Measurements from ENCODE around the gene SERPINE2.
A peak's percentile ranks its signal among the peaks of the same experiment; 100 is the strongest.

The SERPINE2 gene

DNA sequence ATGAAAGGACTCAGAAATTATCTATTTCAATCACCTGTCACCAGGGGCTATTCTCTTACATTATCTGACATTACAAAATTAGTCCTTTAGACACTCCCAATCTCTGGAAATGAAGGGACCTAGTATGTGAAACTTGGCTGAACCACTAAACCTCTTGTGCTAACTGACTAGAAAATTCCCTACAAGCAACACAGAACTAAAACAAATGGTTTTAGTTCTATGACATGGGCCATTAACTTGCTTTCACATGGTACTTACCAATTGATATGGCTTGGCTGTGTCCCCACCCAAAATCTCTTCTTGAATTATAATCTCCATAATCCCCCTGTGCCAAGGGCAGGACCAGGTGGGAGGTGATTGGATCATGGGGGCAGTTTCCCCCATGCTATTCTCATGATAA lies 16.6 kb downstream of the SERPINE2 start:
- peaks cover 9% of the 10 kb centered on the region for H3K36me3 Mint-ChIP-seq (ENCODE audit: low read depth)

DNA sequence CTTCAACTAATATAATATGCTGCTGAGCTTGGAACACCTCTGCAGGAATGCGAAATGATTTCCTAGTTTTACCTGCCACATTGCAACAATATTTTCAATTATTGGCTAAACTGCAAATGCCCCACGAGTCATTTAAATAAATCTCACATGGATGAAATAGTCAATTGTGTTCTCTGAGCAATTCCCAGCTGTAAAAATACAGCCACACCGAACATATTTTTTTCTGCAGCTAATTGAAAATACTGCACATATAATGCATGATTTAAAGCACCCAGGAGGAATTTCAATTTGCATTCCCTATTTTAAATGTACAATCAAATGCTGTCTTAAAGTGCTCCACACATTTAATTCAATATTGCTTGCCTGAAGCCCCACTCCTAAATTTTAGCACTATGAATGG lies 18.6 kb downstream of the SERPINE2 start:
- Mint-ChIP-seq H3K9me3 (no peaks in the 10 kb centered on the region), H3K4me1 (peaks cover 12% of the 10 kb centered on the region), H3K36me3 (ENCODE audit: low read depth) (peaks cover 9% of the 10 kb centered on the region), H3K4me3 (no peak overlapping the region), H3K27ac (no peak overlapping the region), H3K27me3 (ENCODE audit: low read depth) (no peaks in the 10 kb centered on the region)
- TF ChIP-seq, protein P1, sequence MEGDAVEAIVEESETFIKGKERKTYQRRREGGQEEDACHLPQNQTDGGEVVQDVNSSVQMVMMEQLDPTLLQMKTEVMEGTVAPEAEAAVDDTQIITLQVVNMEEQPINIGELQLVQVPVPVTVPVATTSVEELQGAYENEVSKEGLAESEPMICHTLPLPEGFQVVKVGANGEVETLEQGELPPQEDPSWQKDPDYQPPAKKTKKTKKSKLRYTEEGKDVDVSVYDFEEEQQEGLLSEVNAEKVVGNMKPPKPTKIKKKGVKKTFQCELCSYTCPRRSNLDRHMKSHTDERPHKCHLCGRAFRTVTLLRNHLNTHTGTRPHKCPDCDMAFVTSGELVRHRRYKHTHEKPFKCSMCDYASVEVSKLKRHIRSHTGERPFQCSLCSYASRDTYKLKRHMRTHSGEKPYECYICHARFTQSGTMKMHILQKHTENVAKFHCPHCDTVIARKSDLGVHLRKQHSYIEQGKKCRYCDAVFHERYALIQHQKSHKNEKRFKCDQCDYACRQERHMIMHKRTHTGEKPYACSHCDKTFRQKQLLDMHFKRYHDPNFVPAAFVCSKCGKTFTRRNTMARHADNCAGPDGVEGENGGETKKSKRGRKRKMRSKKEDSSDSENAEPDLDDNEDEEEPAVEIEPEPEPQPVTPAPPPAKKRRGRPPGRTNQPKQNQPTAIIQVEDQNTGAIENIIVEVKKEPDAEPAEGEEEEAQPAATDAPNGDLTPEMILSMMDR (IDR thresholded peaks at IDR 0.05; ENCODE audit: unreplicated experiment in 3 of 3) = no peak

More for the DNA sequence above, 16.6 kb downstream of the SERPINE2 start:
- Mint-ChIP-seq H3K27ac (no peak overlapping the region), H3K27me3 (ENCODE audit: low read depth) (no peaks in the 10 kb centered on the region), H3K9me3 (no peaks in the 10 kb centered on the region), H3K4me3 (no peak overlapping the region), H3K4me1 (peaks cover 12% of the 10 kb centered on the region)
- TF ChIP-seq, protein P1 (IDR thresholded peaks at IDR 0.05; ENCODE audit: unreplicated experiment in 3 of 3) = no peak

DNA sequence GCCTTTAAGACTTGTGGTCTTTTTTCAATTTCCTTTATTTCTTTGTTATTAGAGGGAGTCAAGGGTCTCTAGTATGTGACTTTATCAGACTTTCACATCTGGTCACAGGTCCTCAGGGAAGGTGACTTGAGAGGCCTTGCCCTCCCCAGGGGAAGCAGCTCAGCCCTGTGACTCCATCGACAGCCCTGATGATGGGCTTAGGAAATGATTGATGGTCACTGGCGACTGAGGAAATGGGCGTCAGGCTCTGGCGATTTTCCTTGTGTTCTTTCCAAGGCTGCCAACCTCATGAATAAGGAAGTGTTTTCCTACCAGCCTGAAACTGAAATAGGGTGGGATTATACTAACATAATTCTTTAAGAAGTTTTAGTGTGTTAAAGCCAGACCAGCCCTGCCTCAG lies 21.1 kb downstream of the SERPINE2 start:
- peaks cover 6% of the 10 kb centered on the region for H3K36me3 Mint-ChIP-seq (ENCODE audit: low read depth)
- H3K4me3 Mint-ChIP-seq = no peak overlapping the region
- TF ChIP-seq, protein P1 (IDR thresholded peaks at IDR 0.05; ENCODE audit: unreplicated experiment in 3 of 3) = no peak
- H3K9me3 Mint-ChIP-seq = no peaks in the 10 kb centered on the region
- no peaks in the 10 kb centered on the region for H3K27me3 Mint-ChIP-seq (ENCODE audit: low read depth)
- peak overlapping the region in 1 of 3 experiments; percentile 84 for H3K27ac Mint-ChIP-seq
- H3K4me1 Mint-ChIP-seq = peaks cover 12% of the 10 kb centered on the region

DNA sequence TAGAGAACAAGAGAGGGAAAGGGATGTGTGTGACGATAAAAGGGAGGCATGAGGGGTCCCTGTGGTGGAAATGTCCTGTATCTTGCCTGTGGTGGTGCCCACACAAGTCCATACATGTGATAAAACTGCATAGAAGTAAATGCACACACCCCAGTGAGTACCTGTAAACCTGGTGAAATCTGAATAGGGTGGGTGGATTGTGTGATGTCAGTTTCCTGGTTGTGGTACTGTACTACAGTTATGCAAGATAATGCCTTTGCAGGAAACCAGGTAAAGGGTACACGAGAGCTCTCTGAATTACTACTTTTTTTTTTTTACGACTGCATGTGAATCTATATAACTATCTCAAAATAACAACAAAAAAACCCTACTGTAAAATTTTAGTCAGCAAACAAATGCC lies 22.1 kb downstream of the SERPINE2 start:
- H3K4me1 Mint-ChIP-seq = peaks cover 12% of the 10 kb centered on the region

DNA sequence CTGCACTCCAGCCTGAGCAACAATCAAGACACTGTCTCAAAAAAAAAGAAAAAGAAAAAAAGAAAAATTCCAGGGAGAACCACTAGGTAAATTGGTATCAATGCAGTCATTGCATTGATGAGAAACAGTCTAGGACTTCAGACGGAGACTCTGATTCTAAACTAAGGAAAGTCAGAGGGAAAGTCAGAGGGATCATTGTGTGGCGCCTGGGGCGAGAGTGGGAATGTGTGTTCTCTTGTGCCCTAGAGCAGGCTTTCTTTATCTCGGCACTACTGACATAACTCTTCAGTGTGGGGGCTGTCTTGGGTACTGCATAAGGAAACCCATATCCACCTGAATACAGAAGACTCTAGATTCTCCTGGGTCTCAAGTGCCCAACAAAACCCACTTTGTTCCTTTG lies 24.8 kb downstream of the SERPINE2 start:
- H3K27me3 Mint-ChIP-seq (ENCODE audit: low read depth) = no peaks in the 10 kb centered on the region

More for the DNA sequence above, 22.1 kb downstream of the SERPINE2 start:
- H3K27me3 Mint-ChIP-seq (ENCODE audit: low read depth) = no peaks in the 10 kb centered on the region
- no peaks in the 10 kb centered on the region for H3K36me3 Mint-ChIP-seq (ENCODE audit: low read depth)
- TF ChIP-seq, protein P1 (IDR thresholded peaks at IDR 0.05; ENCODE audit: unreplicated experiment in 3 of 3) = no peak
- H3K4me3 Mint-ChIP-seq = no peak overlapping the region
- H3K27ac Mint-ChIP-seq = peak overlapping the region in 1 of 3 experiments; percentile 6
- H3K9me3 Mint-ChIP-seq = no peaks in the 10 kb centered on the region

DNA sequence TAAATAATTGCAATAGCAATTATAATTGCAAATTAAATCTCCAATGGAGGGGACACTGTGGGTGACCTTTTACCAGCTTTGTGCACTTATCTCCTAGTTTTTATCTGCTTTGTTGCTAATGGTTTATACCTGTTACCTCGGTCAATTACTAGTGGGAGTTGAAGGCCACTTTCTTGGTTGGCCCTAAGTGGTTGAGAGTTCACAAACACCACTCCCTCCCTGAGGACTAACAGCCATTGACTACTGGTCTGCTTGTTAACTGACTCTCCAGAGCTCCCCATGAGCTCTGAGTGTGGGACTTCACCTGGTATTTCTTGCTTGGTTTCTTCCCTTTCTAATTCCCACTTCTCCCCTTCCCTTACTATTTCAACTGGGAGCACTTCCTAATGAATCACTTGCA lies 27.2 kb downstream of the SERPINE2 start:
- peaks cover 6% of the 10 kb centered on the region for H3K36me3 Mint-ChIP-seq (ENCODE audit: low read depth)
- no peak overlapping the region for H3K27ac Mint-ChIP-seq
- H3K27me3 Mint-ChIP-seq (ENCODE audit: low read depth) = no peaks in the 10 kb centered on the region
- no peaks in the 10 kb centered on the region for H3K9me3 Mint-ChIP-seq
- TF ChIP-seq, protein P1 (IDR thresholded peaks at IDR 0.05; ENCODE audit: unreplicated experiment in 3 of 3) = no peak
- H3K4me1 Mint-ChIP-seq = peaks cover 11% of the 10 kb centered on the region
- H3K4me3 Mint-ChIP-seq = no peak overlapping the region

More for the DNA sequence above, 24.8 kb downstream of the SERPINE2 start:
- Mint-ChIP-seq H3K4me1 (peaks cover 10% of the 10 kb centered on the region), H3K4me3 (no peak overlapping the region), H3K36me3 (ENCODE audit: low read depth) (peaks cover 6% of the 10 kb centered on the region), H3K9me3 (no peaks in the 10 kb centered on the region), H3K27ac (no peak overlapping the region)
- TF ChIP-seq, protein P1 (IDR thresholded peaks at IDR 0.05; ENCODE audit: unreplicated experiment in 3 of 3) = no peak

Measured in nephron (organoid).